NCI-H345 treated with DMSO at 0.1 percent for 48 hours (cell line): Measurements from ENCODE around the gene USP34.

Source experiments
- DNase-seq: peaks from one replicate; lab custom pipeline; 2025; ENCODE audit not compliant: unreplicated experiment; lab: John Stamatoyannopoulos, UW

Gene USP34

GRCh38 chr2:61255580-61256437 lies 215.1 kb downstream of the USP34 start:
- DNase-seq: no peak

- DNase-seq: no peak
These were observed 216.4 kb downstream of the USP34 start for GRCh38 chr2:61254536-61254935.

DNA sequence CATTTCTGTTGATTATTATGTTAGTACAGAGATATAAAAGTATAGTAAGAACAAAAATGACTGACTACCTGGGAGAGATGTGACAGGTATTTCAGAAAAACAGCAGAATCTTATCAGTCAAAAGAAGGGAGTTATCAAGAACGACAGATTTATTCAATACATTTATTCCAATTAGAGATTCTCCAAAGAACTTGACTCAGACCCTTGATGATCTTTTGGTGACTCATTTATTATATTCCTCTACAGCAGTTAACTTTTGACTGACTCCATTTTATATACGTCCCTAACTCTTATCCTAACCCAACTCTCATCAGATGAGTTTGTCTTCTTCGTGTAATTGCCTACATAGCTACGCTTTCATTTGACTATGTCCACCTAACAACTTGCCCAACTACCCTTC lies 217.8 kb downstream of the USP34 start:
- DNase-seq: no peak

GRCh38 chr2:61252031-61252430 lies 218.9 kb downstream of the USP34 start:
- no peak for DNase-seq

GRCh38 chr2:61249521-61250071 lies 221.3 kb downstream of the USP34 start:
- no peak for DNase-seq

DNA sequence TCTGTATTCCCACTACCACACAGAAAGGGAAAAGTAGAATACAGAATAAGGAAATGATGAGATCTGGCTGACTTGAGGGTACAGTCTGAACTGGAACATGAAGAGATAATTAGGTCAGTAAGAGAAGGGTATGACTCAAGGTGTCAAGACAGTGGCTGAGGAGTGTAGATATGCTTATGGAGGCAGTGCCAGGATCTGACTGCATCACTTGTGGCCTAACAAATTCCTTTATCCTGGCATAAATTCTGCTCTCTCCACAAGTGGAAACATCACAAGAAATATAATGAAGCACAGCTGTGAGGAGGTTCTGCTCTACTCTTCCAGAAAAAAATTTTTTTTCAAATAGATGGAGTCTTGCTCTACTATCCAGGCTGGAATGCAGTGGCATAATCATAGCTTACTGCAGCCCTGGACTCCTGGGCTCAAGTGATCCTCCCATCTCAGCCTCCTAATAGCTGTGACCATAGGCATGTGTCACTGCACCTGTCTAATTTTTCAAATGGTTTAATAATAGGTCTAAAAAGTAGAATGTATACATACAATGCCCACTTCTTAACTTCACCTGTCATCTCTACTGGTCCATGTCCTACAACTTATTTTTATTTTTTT lies 223.6 kb downstream of the USP34 start:
- DNase-seq: no peak

- no peak for DNase-seq
These were observed 226.2 kb downstream of the USP34 start for GRCh38 chr2:61244694-61245093.

GRCh38 chr2:61241266-61241665 lies 229.6 kb downstream of the USP34 start:
- no peak for DNase-seq

DNA sequence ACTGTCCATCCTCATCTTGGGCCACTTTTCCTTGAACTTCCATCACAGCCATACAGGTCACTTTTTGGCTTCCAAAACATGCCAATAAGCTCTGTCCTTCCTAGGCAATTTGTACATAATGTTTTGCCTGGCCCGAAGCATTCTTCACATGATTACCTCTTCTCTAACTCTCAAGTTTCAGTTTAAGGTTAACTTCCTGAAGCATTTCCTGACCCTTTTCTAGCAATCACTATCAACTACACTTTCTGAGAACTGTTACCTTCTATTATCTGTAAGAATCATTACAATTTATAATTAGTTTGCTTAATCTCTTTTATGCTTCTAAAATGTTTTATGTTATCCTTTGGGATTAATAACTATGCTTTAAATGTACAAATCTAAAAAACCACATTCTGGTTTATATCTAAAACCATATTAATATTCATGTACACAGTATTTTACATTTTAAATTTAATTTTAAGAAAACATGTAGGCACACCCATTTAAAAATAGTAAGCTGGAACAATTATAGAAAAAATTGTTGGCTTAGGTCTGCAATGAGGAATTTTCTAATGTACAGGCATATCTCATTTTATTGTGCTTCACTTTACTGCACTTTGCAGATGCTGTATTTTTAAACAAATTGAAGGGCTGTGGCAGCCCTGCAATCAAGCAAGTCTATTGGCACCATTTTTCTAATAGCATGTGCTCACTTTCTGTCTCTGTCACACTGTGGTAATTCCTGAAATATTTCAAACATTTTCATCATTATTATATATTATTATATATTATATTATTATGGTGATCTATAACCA lies 232.5 kb downstream of the USP34 start:
- no peak for DNase-seq

DNA sequence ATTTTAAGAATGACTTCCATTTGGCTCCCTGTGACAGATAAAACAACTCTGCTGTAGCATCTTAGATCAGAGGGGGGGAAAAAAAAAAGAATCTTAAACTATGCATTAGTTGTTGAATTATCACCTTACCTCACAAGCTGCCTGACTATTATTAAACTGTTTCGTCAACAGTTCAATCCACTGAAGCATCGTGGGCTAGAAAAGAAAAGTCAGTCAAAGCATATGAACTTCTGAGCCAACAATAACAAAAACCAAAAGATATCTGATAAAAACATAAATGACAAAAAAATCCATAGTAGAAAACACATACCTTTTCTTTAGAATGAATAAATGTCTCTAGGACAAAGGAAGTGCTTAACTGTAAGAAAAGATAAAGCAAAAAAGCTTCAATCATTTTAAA lies 235.2 kb downstream of the USP34 start:
- no peak for DNase-seq

- DNase-seq: no peak
These were observed 237.3 kb downstream of the USP34 start for GRCh38 chr2:61233581-61233980.

DNA sequence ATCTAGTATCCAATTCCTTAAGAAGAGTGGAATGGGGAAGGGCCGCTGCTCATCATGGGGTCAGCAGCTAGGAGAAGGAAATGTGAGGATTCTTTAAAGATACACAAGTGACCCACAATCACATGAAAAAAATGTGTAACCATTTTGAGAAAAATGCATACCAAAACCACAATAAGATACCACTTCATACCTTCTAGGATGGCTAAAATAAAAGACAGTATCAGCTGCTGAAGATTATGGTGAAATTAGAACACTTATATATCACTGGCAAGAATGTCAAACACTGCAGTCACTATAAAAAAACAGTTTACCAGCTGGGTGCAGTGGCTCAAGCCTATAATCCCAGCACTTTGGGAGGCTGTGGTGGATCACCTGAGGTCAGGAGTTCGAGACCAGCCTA lies 241.0 kb downstream of the USP34 start:
- DNase-seq: no peak

GRCh38 chr2:61222567-61222966 lies 248.3 kb downstream of the USP34 start:
- DNase-seq: no peak

GRCh38 chr2:61221819-61222218 lies 249.1 kb downstream of the USP34 start:
- no peak for DNase-seq

GRCh38 chr2:61220768-61221167 lies 250.1 kb downstream of the USP34 start:
- DNase-seq: no peak

- DNase-seq: no peak
These were observed 252.1 kb downstream of the USP34 start for GRCh38 chr2:61218817-61219170.

GRCh38 chr2:61218076-61218816 lies 252.6 kb downstream of the USP34 start:
- no peak for DNase-seq

- DNase-seq: no peak
These were observed 256.7 kb downstream of the USP34 start for GRCh38 chr2:61214171-61214570.

GRCh38 chr2:61210332-61210981 lies 260.4 kb downstream of the USP34 start:
- DNase-seq: no peak

DNA sequence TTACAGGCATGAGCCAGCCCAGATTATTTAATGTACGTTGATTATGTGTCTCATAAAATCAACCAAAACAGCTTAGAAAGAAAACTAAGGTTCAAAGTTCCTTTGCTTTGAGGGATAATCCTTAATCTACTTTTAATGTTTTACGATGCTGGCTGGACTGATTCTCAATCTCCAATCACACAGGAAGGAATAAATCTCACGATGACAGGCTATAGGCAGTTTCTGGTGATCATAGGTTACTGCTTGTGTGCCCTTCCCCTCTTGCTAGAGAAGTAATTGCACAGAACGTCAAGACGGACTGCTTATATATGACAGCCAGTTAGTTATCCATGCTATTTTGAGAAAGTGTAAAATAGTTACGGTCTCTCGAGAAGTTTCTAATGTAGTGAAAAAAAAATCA lies 265.8 kb downstream of the USP34 start:
- DNase-seq: no peak
